Dendritic cell treated with granulocyte-macrophage colony-stimulating factor and Interleukin-4, amounts not matched to agents 40 ng/mL and 50 ng/mL, for 4 days (primary cell): ENCODE results near the gene LRRC4C.

Experiments
- H3K27ac Mint-ChIP-seq: one replicate; pipeline ENCODE4 v1.8.0; 2022; ENCODE audit warnings: mild to moderate bottlenecking, mixed read lengths
- H3K27me3 Mint-ChIP-seq: one replicate; pipeline ENCODE4 v1.8.0; 2022; ENCODE audit warnings: mild to moderate bottlenecking, mixed read lengths
- H3K36me3 Mint-ChIP-seq: one replicate; pipeline ENCODE4 v1.8.0; 2022; ENCODE audit warnings: low read depth, mixed read lengths
- H3K4me1 Mint-ChIP-seq: one replicate; pipeline ENCODE4 v1.8.0; 2022; ENCODE audit warnings: low read depth, mixed read lengths
- H3K4me3 Mint-ChIP-seq: one replicate; pipeline ENCODE4 v1.8.0; 2022; ENCODE audit warnings: mild to moderate bottlenecking, moderate library complexity, mixed read lengths
- H3K9me3 Mint-ChIP-seq: one replicate; pipeline ENCODE4 v1.8.0; 2022; ENCODE audit warnings: mixed read lengths
- intact Hi-C: fragments of 100-400 bp; cut with micrococcal nuclease; formaldehyde crosslinking; loops from one replicate; pipeline ENCODE4 v1.15.0; 2022

The LRRC4C gene

DNA sequence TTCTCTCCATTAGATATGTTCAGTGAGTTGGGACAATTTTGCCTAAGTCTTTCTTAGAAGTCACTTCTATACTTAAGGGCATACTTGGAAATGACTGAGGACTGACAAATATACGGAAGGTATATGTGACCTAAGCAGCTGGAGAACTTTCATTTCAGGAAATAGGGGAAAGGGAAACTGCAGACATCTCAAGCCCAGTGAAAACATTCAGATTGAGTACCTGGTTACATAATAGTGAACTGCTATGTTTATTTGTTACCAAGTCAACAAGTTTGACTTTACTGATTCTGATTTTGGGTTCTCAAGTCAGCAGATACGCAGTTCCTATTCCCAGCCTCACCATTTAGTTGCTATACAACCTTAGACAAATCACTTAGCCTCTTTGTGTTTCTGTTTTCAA is 1173.9 kb downstream of the LRRC4C start:
- Mint-ChIP-seq H3K4me3 (no peak overlapping the region), H3K4me1 (no peaks in the 10 kb centered on the region), H3K27me3 (peaks cover under 1% of the 10 kb centered on the region), H3K9me3 (no peaks in the 10 kb centered on the region), H3K27ac (no peak overlapping the region), H3K36me3 (no peaks in the 10 kb centered on the region)
- intact Hi-C loops: no loop called here

DNA sequence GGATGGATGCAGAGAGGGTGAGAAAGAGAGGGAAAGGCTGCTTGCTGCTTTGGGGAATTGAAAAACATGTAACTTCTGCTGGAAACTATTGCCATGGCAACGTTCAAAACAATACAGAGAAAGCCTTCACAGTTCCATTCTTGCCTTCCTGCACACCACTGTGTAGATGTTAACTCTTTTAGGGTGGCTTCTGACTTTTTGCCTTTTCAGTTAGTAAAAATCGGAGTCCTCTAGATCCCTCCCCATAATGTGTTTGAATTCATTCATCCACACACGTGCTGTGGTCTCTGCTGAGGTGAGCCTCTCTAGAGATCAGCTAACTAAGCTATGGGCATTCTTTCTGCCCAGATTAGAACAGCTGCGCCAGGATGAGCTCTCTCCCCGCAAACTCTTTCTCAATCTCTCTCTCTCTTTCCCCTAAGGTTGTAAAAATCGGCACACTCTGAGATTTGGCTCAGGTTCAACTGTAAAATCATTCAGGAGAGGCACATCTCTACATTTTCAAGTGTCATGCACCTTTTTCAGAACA is 1178.3 kb downstream of the LRRC4C start:
- H3K27me3 Mint-ChIP-seq: no peaks in the 10 kb centered on the region
- H3K4me3 Mint-ChIP-seq: no peak overlapping the region
- intact Hi-C loops: no loop called here
- no peak overlapping the region for H3K27ac Mint-ChIP-seq
- H3K9me3 Mint-ChIP-seq: peaks cover 3% of the 10 kb centered on the region
- no peaks in the 10 kb centered on the region for H3K36me3 Mint-ChIP-seq
- H3K4me1 Mint-ChIP-seq: no peaks in the 10 kb centered on the region

DNA sequence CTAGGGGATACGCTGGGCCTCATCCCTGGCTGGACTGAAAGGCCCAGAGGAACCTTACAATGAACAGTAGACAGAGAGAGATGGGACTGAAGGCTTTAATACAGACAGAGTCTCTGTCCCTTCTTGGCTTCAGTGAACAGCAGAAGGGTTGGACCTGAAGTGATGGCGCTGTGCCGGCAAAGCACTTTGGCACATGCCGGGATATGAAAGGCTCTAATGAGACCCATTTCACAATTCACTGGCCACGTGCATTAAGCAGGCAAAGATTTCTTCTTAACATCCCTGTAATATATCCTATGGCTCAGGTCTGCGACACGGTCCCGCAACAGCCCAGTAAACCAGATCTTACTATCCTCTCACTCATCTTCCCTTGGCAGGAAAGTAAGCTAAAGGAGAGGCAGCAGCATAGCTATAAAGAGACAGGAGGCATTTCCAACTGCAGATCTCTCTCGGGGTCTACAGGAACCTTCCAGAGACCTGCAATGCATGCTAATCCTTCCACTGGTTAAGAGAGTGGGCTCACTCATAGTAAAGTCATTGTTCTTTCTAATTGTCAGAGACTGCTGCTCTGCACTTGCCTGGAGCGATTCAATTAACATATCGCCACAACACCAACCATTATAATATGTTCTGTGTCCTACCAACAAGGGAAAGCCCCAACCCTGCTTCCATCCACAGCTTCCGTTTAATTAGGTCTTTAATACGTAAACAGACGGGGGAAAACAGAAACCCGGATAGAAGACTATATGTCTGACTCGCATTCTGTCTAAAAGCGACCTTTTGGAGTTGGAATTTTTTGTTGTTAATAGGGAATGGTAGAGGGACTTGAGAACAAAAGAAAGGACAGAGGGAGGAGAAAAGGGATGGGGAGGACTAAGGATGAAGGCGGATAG is 1179.0 kb downstream of the LRRC4C start:
- H3K27me3 Mint-ChIP-seq: no peaks in the 10 kb centered on the region
- H3K27ac Mint-ChIP-seq: no peak overlapping the region
- H3K9me3 Mint-ChIP-seq: peaks cover 10% of the 10 kb centered on the region
- intact Hi-C loops: no loop called here
- H3K4me1 Mint-ChIP-seq: no peaks in the 10 kb centered on the region
- H3K36me3 Mint-ChIP-seq: no peaks in the 10 kb centered on the region
- no peak overlapping the region for H3K4me3 Mint-ChIP-seq

DNA sequence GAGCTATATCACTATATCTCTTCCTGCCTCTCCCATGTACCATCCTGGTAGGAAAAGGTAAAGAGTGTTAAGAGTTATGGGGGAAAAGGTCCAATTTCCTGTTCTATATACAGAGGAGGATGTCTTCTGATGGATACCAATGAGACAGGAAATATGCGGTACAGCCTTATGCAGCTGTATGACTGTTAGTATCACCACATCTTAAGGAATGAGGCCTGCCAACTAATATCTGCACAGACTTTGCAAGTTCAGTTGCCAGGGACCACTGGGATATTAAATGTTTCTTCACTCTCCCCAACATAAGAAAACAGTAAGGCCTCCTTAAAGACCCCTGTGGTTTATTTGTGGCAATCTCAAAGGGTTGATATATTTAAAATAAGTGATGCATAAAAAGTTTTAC is 1182.5 kb downstream of the LRRC4C start:
- no peak overlapping the region for H3K4me3 Mint-ChIP-seq

DNA sequence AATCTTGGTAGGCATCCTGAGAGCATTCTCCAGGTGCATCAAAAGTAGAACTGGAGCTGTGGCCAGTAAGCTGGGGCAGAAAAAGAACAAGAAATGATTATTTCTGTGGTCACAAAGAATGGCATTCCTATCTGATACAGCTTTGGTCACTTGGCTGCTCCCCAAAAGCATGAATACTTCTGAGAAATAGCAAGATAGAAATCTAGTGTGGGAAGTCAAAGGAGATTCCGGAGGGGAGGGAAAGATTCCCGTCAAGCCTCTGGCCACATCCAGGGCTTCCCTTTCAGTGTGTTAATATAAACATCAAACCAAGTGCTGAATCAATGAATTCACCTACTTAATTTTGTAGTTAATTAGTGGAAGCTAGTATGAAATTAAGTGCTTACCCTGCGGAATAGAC is 1185.4 kb downstream of the LRRC4C start:
- H3K27ac Mint-ChIP-seq: no peak overlapping the region
- intact Hi-C loops: no loop called here
- no peaks in the 10 kb centered on the region for H3K27me3 Mint-ChIP-seq
- no peaks in the 10 kb centered on the region for H3K4me1 Mint-ChIP-seq
- peaks cover 11% of the 10 kb centered on the region for H3K9me3 Mint-ChIP-seq
- H3K4me3 Mint-ChIP-seq: no peak overlapping the region
- H3K36me3 Mint-ChIP-seq: no peaks in the 10 kb centered on the region

More for the DNA sequence above, 1182.5 kb downstream of the LRRC4C start:
- no peak overlapping the region for H3K27ac Mint-ChIP-seq
- H3K27me3 Mint-ChIP-seq: no peaks in the 10 kb centered on the region
- intact Hi-C loops: no loop called here
- H3K4me1 Mint-ChIP-seq: no peaks in the 10 kb centered on the region
- H3K9me3 Mint-ChIP-seq: peaks cover 11% of the 10 kb centered on the region
- H3K36me3 Mint-ChIP-seq: no peaks in the 10 kb centered on the region

DNA sequence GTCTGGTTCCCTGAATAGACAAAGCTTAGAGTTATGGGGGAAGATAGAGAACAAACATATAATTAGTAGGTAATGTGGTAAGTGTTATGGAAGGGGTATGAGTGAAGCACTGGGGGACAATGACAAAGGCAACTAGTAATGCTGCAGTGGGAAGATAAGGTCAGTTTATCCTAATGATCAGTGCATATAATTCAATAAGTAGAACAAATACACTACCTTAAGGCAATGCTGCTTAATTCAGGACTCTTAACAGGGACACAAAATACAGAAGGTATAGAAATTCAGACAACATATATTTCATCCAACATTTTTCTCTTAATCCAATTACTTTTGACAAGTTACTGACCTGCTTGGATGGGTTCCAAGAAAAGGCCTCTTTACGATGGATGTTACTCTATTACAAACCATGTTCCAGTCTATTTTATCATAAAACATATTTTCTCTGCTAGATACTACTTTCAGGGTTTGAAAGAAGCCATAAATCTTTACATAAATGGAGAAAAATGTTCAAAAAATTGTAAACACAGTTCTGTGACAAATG is 1186.2 kb downstream of the LRRC4C start:
- Mint-ChIP-seq H3K9me3 (peaks cover 11% of the 10 kb centered on the region), H3K4me3 (no peak overlapping the region), H3K27ac (no peak overlapping the region), H3K36me3 (no peaks in the 10 kb centered on the region), H3K4me1 (no peaks in the 10 kb centered on the region), H3K27me3 (no peaks in the 10 kb centered on the region)
- intact Hi-C loops: no loop called here

DNA sequence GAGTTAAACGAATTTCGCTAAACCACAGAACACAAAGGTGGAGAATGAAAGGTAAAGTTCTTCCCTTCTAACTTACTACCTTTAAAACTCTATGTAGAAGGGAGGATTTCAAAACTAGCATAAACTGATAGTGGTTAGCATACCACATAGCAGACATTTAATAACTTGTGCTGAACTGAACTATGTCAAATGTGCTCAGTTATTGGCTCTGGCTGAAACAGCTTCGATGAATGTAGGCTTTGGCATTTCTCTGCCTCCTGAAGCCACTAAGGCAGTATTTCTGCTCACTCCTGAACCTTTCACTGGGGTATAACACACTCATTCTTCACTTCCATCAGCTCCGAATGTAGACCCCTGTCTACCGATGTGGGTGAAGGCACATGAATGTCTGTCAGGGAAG is 1188.1 kb downstream of the LRRC4C start:
- intact Hi-C loops: no loop called here
- no peak overlapping the region for H3K4me3 Mint-ChIP-seq
- H3K36me3 Mint-ChIP-seq: no peaks in the 10 kb centered on the region
- H3K9me3 Mint-ChIP-seq: peaks cover 10% of the 10 kb centered on the region
- H3K27me3 Mint-ChIP-seq: no peaks in the 10 kb centered on the region
- no peak overlapping the region for H3K27ac Mint-ChIP-seq
- no peaks in the 10 kb centered on the region for H3K4me1 Mint-ChIP-seq

GRCh38 chr11:40269865-40270264 is 1189.6 kb downstream of the LRRC4C start:
- H3K4me3 Mint-ChIP-seq: no peak overlapping the region

DNA sequence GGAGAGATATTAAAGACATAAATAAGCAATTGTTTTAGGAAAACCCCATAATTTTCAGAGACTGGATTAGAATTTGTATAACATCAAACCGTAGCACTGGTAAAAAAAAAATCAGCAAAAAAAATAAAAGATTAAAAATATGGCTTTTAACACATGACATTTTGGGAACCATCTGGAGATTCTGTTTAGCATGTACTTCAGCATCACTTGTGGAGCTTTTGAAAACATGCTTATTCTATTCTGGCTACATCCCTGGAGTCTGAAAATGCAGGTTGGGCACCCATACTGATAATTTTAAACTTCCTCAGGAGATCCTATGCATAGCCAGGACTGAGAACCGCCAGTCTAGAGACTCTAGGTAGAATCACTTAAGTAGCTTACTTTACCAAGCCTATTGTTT is 1190.9 kb downstream of the LRRC4C start:
- intact Hi-C loops: no loop called here
- H3K4me1 Mint-ChIP-seq: no peaks in the 10 kb centered on the region
- no peak overlapping the region for H3K4me3 Mint-ChIP-seq
- no peaks in the 10 kb centered on the region for H3K36me3 Mint-ChIP-seq
- H3K9me3 Mint-ChIP-seq: no peaks in the 10 kb centered on the region
- no peaks in the 10 kb centered on the region for H3K27me3 Mint-ChIP-seq
- no peak overlapping the region for H3K27ac Mint-ChIP-seq

More at GRCh38 chr11:40269865-40270264, 1189.6 kb downstream of the LRRC4C start:
- H3K27me3 Mint-ChIP-seq: no peaks in the 10 kb centered on the region
- H3K9me3 Mint-ChIP-seq: no peaks in the 10 kb centered on the region
- intact Hi-C loops: no loop called here
- no peaks in the 10 kb centered on the region for H3K4me1 Mint-ChIP-seq
- no peak overlapping the region for H3K27ac Mint-ChIP-seq
- no peaks in the 10 kb centered on the region for H3K36me3 Mint-ChIP-seq

DNA sequence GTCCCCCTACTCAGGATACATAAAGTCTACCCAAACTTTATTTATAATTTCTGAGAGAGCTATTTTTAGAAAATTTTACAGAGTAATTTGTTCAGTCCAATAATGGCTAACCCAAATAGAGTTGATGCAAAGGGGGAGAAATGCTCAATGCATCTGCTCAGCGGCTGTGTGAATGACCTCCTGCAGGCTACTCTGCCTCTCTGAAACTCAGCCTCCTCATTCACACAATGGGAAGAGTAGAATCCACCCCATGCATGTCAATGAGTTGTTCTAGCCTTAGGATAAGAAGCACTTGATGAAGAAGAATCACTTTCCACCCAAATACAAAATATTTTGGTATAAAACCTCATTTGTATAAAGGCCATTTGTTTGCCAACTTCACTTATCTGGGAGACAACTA is 1204.0 kb downstream of the LRRC4C start:
- H3K36me3 Mint-ChIP-seq: no peaks in the 10 kb centered on the region
- H3K4me3 Mint-ChIP-seq: no peak overlapping the region
- intact Hi-C loops: no loop called here
- no peaks in the 10 kb centered on the region for H3K9me3 Mint-ChIP-seq
- no peaks in the 10 kb centered on the region for H3K27me3 Mint-ChIP-seq
- no peaks in the 10 kb centered on the region for H3K4me1 Mint-ChIP-seq
- no peak overlapping the region for H3K27ac Mint-ChIP-seq

- Mint-ChIP-seq H3K4me3 (no peak overlapping the region), H3K27ac (no peak overlapping the region), H3K4me1 (no peaks in the 10 kb centered on the region), H3K9me3 (peaks cover 4% of the 10 kb centered on the region), H3K36me3 (no peaks in the 10 kb centered on the region), H3K27me3 (no peaks in the 10 kb centered on the region)
- intact Hi-C loops: no loop called here
These were observed 1206.3 kb downstream of the LRRC4C start for GRCh38 chr11:40253166-40253565.

DNA sequence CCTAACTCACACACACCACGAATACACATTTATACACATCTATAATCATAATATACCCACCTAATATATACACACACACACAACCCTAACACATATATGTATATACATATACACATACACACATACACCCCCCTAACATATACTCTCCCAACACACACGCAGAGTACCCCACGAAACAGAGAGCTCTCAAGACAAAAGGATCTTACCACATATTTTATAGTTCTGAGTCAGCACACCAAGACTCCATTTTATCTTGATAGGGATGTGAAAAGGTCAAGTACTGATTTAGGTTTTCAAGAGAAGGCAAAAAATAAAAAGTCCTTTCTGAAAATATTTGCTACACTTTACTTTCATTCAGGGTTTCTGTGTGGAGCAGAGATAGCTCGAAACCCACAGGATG is 1207.2 kb downstream of the LRRC4C start:
- H3K36me3 Mint-ChIP-seq: no peaks in the 10 kb centered on the region

GRCh38 chr11:40246983-40247382 is 1212.5 kb downstream of the LRRC4C start:
- H3K9me3 Mint-ChIP-seq: peaks cover 15% of the 10 kb centered on the region
- no peaks in the 10 kb centered on the region for H3K36me3 Mint-ChIP-seq
- no peak overlapping the region for H3K4me3 Mint-ChIP-seq
- H3K27ac Mint-ChIP-seq: no peak overlapping the region
- intact Hi-C loops: no loop called here
- H3K27me3 Mint-ChIP-seq: no peaks in the 10 kb centered on the region
- no peaks in the 10 kb centered on the region for H3K4me1 Mint-ChIP-seq

More for the DNA sequence above, 1207.2 kb downstream of the LRRC4C start:
- no peaks in the 10 kb centered on the region for H3K4me1 Mint-ChIP-seq
- H3K4me3 Mint-ChIP-seq: no peak overlapping the region
- H3K9me3 Mint-ChIP-seq: peaks cover 13% of the 10 kb centered on the region
- intact Hi-C loops: no loop called here
- no peak overlapping the region for H3K27ac Mint-ChIP-seq
- H3K27me3 Mint-ChIP-seq: no peaks in the 10 kb centered on the region

DNA sequence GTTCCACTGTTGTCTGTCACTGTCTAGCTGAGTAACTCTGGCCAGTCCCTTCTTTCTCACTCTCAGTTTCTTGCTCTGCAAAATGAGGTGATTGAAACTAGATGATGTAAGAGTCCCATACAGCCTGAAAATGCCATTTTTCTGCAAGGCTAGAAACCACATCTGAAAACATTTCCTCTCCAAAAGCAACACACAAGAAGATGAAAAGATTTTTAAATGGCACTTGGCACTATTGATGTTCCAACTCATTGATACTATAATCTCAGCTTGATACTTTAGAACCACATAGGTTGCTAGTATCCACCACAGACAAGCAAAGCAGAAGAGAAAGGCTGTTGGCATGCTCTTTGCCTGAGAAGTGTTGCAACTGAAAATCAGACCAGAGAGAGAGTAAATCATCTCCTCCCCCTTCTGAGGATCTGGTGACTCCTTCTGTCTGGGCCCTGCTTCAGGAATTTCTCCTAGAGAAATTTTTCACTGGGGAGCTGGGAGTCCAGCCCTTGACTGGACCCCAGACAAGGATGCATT is 1217.9 kb downstream of the LRRC4C start:
- no peaks in the 10 kb centered on the region for H3K36me3 Mint-ChIP-seq
- intact Hi-C loops: no loop called here
- no peaks in the 10 kb centered on the region for H3K9me3 Mint-ChIP-seq
- no peaks in the 10 kb centered on the region for H3K4me1 Mint-ChIP-seq
- no peak overlapping the region for H3K27ac Mint-ChIP-seq
- H3K4me3 Mint-ChIP-seq: no peak overlapping the region
- no peaks in the 10 kb centered on the region for H3K27me3 Mint-ChIP-seq
